NCI-H1694 treated with DMSO at 0.1 percent for 48 hours (cell line): ENCODE results near the gene CGNL1.

ENCODE experiments used
- DNase-seq: peaks from one replicate; lab custom pipeline; 2025; lab: John Stamatoyannopoulos, UW

CGNL1 gene

DNA sequence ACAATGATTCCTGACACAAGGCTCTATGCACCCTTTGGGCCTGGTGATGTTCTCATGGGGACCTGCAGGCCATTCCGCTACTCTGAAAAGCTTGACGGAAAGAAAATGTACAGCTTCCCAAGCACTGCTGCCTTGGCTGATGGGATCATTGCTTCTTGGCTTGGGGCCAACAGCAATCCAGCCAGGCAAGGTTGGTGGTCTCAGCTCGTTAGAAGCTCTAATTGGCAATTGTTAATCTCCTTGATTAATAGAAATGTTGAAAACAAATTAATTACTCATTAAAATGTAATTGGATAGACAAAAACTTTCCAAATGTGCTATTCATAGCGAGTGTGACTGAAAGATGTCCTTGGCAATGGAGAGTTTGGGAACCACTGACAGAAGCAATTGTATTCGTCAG, 199.1 kb downstream of the CGNL1 start:
- no peak for DNase-seq

DNA sequence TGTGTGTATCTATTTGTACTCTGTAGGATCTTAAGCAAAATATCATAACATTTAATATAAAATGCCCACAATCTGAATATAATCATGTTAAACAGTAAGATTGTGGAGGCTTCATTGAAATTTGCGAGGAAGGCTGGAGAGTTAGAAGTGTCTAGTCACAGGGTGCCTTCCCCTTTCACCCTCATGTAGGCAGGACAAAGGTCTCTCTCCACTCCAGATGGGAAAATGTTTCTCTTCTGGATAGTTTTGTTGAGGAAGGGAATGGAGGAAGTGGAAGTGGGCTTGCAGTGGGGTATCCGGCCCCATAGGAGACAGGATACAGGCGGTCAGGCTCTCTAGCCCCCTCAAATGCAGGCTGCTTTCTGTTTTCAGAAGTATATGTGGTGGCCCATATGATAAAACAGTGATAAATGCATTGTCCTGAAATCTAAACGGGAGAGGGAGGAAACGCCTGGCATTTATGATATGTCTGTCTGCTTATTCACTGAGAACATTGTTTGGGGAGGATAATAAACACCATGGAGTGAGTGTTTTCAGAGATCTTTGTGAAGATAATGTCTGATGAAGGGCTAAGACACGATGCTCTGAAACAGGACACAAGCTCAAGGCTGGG, 202.1 kb downstream of the CGNL1 start:
- DNase-seq: no peak

DNA sequence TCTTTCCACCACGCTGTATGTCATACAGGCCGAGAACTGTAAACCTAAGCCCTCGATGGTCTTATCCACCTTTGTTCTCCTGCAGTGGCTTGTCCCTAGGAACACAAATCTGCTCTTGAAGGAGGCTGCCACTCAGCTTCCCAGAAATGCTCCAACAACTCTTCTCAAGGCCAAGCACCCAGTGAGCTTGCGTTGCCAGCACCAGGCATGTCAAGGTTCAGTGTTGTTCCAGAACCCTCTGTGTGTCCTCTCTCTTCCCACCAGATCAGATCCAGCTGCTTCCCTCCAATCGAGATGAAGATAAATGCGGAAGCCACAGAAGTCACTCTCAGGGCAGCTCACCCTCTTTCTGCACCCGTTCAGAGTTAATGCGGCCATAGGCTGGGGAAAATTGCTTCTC, 204.1 kb downstream of the CGNL1 start:
- no peak for DNase-seq

DNA sequence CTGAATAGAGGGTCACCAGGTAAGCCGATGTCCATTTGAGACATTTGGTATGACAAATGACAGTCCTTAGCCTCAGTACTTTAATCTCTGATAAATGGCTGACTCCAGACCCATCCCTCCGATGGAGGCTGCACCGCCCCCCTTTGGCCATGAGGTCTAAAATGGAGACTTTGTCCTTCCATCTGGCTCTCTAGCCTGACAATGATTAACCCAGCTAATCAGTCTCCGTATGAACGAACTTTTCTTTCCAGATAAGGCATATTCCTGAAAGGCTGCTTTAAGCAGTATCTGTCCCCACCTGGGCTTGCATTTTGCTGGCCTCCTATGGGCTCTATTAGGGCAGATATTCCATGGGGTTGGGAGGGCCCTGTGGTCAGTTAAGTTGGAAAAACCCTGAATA, 204.6 kb downstream of the CGNL1 start:
- DNase-seq: no peak

DNA sequence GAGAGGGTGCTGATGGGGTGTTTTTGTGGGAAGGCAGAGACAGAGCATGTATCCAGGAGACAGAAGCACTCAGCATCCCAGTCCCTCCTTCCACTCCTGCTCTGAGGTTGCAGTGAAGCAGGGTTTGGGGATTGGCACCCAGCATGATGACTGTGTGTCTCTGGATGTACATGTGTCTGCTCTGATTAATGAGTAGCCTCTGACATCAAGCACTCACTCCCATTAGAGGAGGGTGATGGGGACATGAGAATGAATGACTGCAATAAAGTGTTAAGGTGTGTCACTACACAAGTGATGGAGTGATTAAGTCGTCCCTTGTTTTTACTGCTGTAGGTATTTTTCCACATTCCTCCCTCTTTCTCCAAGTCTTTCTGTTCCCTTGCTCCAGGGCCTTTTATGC, 205.8 kb downstream of the CGNL1 start:
- no peak for DNase-seq

DNA sequence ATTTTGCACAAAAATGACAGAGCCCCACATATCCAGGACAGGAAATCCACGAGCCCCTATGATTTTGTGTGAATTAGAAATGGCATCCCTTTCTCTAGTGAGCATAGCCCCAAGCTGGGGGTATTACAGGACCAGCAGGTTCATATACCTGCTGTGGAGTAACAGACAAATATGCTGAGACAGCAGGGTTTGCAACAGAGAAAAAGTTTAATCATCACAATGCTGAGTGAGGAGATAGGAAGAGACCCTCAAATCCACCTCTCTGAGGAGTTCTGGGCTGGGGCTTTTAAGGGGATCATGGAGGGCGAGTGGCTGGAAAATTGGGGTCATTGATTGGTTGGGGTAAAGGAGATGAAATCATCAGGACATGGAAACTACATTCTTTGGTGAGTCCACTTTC, 207.0 kb downstream of the CGNL1 start:
- DNase-seq: no peak

DNA sequence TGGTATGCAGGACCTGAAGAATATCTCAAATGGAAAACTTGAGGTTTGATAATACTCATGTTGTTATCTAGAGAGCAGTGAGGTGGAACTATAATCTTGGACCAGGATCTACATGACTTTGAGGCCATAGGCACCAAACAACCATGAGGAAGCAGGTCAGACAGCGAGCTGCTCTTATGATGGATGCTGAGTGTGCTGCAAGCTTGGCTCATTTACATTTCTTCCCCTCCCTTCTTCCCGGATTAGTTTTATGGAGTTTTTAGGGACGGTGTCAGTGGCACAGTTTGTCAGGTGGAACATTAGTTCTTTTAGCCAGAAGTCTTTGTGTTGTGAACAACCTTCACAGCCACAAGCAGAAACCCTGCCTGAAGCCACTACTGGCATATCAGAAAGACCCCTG, 207.4 kb downstream of the CGNL1 start:
- DNase-seq: no peak

DNA sequence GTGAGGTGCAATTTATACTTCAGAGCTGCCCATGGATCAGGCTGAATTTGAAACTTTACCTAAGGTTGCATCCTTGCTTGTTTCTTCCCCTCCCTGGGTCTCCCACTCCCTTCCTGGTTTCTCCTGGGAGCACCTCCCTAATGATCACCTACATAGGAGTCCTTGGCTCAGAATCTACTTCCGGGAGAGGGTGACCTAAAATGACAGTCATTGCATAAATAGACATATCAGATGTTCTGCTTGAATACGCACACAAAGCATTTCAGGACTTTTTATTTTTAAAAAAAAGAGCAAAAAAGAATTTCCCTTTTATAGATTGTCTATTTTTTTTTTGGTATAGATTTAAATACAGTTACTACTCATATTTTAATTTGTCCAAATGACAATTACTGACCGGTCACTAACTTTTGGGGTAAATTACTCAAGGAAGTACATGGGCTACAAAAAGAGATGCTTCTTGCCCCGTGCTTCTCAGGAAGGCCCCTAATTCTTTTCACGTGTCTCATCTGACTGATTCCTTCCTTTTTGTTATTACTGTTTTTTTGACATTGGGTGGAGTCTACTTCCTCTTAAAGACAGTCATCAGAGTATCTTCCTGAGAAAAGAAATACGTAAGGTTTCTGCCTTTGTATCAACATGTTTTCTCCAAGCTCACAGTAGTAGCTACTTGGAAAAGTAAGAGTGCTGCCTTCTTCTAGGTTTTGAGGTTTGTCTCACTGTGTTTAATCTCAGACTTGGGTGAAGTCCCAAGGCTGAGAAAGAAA, 210.5 kb downstream of the CGNL1 start:
- DNase-seq: no peak

DNA sequence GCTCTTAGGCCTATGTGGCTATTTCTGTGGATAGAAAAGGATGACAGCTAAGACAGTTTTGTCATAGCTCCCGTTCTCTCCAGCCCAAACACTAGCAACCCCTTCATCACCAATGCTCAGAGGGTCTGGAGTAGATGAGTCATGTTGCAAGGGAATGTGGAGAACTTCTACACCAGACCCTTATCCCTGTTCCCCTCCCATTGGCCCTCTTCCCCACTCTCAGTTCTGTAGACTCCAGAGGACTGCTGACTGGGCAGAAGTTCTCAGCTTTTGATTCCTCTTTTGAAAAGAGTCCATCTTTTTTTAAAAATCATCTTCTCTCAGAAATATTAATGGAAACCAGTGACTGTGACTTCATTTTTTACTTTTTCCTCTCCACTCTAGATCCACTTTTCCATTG, 213.0 kb downstream of the CGNL1 start:
- DNase-seq: no peak

DNA sequence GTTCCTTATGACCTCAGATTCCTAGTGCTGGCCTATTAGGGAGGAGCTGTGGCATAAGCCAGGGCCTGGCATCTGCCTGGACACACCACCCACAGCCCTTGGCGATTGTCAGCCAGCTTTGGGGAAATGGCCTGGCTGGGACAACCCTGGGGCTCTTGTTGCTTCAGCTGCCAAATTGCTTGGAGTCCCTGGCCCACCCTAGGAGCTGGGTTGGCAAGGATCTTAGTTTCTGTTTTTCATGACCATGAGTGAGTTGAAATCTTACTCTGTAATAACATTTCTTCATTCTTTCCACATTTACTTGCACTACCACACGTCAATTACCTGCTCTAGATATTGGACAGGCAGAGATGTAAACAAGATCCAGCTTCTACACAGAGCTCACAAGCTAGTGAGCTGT, 213.4 kb downstream of the CGNL1 start:
- DNase-seq: no peak

DNA sequence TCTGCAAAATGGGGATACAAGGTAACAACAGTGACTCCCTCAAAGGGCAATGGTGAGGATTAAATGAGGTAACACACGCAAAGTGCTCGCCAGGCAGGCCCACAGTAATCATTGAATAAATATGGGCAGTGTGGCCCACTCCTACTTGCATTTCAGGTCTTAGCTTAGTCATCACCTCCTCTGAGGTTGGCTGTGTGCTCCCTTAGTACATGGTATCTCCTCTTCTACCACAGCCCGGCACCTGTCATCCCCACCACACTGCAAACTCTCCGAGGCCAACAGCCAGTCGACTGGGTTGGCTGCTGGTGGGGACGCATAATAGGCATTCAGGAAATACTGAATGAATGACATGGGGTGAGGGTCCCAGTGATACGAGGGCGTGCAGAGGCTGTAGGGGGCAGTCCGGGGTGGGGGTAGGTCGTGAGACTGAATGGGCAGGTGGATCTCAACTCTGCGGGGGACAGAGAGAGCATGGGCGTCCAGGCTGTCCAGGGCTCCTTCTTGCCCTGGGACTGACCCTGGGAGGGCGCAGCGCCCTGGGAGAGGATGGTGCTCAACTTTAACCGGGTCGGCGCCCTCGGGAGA, 215.0 kb downstream of the CGNL1 start:
- no peak for DNase-seq

DNA sequence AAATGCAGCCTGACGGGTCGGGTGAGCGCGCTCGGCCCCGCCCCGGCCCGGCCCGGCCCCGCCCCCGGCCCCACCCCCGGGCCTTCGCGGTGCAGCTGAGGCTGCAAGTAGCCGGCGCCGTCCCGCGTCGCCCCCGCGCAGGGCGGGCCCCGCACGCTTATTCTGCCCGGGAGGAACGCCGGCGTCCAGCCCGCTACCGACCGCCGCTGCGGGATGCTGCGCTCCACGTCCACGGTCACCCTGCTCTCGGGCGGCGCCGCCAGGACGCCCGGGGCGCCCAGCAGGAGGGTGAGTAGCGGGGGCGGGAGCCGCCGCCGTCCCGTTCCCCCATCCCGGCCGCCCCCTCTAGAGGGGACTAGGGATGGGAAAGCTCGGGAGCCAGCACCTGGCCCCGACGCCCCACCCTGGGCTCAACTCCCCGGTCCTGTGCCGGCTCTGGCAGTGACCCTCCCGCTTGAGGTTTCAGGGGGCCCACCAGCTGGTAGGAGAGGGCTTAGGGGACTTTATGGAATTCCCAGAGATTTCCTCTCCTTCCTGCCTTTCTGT, 215.6 kb downstream of the CGNL1 start, which contains the start of gene MYZAP:
Gene MYZAP, plus strand, starts transcription at position 83 of the 546 bp plus-strand sequence. Its CDS starts 131 bp downstream, at position 214.
- DNase-seq: no peak

DNA sequence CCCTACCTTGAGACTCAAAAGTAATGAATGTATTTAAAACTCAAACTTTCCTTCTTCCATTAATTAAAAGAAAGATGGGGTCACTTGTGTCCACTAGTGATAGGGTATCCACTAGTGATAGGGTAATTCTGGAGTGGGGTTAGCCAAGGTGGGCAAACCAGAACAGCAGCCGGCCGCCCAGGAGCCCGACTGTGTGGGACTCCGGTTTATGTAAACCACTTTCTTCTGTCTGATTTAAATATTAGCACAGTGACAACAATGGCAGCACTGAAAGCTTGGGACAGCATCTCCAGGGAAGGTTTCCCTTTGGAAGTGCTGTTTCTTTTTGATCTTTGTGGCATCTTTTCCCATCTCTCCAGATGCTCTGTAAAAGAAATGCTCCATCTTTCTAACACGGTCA, 216.1 kb downstream of the CGNL1 start:
- DNase-seq: no peak

DNA sequence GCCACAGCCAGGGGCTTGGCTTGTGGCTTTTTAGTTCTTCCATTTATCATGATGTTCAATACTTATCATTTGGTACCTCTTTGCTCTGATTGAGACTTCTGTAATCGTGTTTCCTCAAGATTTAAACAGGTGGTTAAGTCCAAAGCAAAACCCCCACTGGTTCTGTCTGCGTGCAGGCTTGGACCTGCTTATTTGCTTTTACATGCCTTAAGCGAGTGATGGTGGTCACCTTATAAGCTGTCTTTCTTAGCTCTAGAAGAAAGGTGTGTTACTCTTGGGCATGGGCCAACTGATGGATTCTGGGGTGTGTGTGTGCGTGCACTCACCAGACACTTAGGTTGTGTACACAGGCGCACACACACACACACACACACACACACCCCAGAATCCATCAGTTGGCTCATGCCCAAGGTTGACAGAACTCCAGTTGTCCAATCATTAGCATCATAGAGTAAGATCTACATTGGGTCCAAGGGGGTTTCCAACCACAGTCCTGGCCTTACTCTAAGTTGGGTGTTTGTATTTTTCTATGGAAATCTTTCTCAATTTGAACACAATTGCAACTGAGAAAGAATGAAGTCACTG, 216.6 kb downstream of the CGNL1 start:
- no peak for DNase-seq

DNA sequence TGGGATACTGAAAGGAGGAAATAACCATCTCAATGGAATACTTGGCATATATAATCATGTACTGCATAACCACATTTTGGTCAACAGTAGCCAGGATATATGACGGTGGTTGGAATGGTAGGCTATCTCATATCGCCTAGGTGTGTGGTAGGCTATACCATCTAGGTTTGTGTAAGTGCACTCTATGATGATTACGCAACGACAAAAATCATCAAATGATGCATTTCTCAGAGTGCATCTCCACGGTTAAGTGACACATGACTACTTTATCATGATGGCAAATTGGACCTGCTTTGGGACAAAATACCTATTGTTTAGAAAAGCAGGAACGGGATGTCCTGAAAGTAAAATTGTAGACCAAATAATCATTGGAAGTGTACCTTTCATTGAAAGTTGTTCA, 218.2 kb downstream of the CGNL1 start:
- DNase-seq: no peak

DNA sequence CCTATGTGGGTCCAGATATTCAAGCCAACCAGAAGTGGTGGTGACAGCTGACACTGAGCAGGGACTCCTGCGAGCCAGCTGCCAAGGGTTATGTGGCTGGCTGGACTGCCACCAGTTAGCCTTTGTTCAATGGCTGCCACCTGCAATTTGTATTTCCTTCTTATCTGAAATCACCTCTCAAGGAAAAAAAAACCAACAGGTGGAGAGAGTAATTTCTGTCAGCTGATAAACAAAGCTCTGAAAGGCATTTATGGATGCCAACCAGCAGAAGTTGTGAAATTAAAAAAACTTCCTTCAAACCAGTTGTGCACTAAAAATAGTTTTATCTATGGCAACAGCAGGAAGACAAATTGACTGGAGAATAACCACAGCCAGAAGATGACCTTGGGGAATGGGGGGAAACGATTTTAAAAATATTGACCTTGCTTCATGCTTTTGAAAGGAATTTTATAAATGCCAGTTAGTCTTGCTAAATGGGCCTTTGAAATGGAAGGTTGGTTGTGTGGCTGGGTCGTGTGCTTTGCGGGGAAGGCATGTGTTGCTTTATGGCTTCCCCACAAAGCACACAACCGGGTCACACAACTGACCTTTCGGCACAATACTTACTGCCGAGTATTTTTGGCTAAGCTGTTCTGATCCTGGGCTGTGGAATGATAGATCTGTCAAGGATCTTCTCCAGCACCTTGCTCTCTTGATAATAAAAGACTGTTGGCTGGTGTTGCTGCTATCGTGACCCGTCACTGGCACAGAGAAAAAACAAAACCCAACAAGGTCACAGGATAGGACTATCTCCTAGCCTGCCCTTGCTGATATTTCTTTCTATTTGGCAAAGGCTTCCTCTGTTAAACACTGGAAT, 218.9 kb downstream of the CGNL1 start:
- DNase-seq: no peak

DNA sequence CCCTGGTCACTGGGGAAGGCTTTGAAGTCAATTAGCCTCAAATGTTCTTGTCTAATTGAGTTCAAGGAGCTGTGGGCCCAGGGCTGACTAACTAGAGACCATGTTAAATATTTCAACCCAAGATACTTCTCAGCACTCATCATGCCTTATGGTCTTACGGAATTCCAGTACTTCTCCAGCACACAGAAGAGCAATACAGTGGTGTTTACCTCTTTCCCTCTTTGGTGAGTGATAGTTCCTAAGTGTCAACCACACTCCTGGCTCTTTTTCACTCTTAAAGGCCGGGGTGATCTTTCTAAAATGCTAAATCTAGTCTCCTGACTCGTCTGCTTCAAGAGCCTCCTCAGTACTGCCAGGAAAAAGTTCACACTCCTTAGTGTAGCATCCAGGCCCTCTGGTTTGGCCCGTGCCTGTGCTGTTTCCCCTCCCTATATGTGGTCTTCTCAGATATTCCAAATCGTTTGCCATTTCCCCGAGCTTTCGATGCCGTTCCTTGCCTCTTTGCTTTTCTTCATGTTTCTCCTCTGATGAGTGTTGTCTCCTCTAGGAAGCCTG, 220.1 kb downstream of the CGNL1 start:
- DNase-seq: no peak

DNA sequence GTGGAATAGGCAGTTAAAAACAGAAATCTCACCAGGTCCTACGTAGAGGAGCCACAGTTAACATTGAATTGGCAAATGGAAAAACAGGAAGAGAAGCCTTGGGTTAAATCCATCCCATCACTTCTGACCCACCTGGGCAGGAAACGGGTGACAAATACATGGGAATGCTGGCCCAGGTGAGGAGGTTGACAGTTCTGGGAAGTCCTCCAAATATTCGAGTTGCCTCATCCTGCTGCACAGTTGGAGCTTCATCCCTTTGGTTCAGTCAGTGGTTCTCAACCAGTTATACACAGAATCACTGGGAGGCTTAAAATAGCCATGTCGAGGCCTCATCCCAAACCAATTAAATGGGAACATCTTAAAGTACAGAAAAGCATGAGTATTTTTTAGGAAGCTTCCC, 220.7 kb downstream of the CGNL1 start:
- DNase-seq: no peak

DNA sequence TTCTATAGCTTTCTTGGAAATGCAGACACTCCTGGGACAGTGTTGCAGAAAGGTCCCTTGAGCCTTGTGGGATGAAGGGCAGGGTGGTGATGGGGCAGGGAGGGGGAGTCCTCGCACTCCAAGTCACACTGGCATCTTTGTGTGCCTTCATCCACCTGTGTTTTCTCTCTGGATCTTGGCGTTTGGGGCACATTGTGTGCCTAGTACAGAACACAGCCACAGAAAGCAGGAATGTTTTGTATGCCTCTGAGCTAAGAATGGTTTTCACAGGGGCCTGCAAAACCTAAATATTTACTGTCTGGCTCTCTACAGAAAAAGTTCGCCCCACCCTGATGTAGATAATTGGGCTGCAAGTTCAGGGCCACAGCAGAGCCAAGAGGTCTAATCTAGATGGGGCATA, 221.1 kb downstream of the CGNL1 start:
- no peak for DNase-seq

DNA sequence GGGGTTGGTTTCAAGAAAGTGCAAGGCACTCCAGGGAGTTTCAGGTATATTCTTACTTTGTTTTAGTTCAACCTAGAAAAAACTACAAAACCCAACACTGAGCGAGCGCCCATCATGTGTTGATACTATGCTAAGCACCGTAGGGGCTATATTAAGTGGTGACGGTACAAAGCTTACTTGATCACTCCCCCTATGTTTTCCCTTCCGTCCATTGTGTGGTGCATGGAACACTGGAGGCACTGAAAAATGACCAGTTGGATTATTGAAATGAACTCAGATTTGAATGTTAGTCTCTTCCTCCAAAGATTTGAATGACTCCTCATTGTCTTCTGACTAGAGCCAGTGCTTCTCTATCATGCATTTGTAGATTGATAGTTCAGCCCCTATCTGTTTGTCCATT, 222.0 kb downstream of the CGNL1 start:
- DNase-seq: no peak

DNA sequence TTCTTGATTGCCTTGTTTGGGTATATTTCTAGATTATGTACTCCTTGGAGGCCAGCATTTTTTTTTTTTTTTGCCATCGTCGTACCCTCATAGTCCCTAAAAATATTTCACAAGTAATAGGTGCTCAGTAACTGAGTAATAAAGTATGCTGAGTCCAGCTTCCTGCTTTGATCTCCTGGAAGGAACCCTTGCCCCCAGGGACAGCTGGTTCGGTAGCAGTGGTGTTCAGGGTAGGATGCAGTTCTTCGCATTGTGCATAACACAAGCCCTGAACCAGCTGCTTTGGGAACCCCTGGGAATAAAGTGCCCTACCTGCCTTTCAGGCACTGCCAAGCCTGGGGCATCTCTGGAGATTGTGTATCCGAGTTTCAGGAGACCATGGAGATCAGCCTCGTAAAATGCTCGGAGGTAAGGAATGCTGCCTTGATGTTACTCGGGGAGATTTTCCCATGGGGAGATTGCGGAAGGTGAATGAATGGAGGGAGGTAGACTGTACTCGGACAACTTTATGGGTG, 223.0 kb downstream of the CGNL1 start:
- DNase-seq: no peak
